GM18511 (cell line): ENCODE measurements around the gene NUDT15.

ENCODE experiments used
- ATAC-seq: cut with Tn5 transposase; IDR thresholded peaks from one replicate; pipeline ENCODE4 v1.9.1; 2021; ENCODE audit warnings: mild to moderate bottlenecking, moderate library complexity; ENCODE audit not compliant: unreplicated experiment

The NUDT15 gene

GRCh38 chr13:48096670-48097069 lies 59.1 kb downstream of the NUDT15 start:
- no peak for ATAC-seq
